Stimulated activated CD8-positive, alpha-beta memory T cell treated with anti-CD3 and anti-CD28 coated beads, Interleukin-7, amount 100 ng/mL, for 24 hours (primary cell): ENCODE data around the gene MED13L.
"Not testable (repeated sequence)": the region's sequence is repeated elsewhere in the genome, so short reads cannot be mapped to it uniquely, and the experiment has no call there.

Experiments
- DNase-seq: peaks from one replicate; pipeline ENCODE4 v3.0.0-alpha.2; 2020; ENCODE audit warnings: low read depth

MED13L gene

DNA sequence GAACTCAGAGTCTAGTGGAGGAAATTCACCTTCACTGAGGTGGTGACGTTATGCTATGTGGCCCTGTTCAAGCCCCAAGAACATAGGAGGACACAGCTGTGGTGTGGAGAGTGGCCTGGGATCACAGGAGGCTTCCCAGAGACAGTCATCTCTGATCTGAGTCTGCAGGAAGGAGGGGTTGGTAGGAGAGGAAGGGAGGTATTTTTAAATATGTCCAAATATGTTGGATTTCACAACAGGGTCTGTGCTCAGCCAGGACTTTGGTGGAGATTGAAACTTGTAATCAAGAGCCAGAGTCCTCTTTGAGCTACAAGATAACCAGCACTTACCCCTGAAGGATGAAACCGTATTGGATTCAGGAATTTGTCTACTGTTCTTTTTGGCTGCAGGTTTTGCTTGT, 26.4 kb upstream of the MED13L start:
- DNase-seq, result no peak

DNA sequence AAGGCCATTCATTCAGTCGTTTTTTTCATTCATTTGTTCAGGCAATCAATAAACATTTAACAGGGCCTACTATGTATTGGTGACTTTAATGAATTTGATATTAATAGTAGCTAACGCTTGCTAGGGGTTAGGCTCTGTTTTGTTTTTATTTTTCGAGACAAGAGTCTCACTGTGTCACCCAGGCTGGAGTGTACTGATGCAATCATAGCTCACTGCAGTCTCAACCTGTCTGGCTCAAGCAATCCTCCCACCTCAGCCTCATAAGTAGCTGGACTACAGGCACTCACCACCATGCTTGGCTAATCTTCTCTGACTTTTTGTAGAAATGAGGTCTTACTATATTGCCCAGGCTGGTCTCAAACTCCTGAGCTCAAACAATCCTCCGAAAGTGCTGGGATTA, 25.6 kb upstream of the MED13L start:
- DNase-seq, result no peak

DNA sequence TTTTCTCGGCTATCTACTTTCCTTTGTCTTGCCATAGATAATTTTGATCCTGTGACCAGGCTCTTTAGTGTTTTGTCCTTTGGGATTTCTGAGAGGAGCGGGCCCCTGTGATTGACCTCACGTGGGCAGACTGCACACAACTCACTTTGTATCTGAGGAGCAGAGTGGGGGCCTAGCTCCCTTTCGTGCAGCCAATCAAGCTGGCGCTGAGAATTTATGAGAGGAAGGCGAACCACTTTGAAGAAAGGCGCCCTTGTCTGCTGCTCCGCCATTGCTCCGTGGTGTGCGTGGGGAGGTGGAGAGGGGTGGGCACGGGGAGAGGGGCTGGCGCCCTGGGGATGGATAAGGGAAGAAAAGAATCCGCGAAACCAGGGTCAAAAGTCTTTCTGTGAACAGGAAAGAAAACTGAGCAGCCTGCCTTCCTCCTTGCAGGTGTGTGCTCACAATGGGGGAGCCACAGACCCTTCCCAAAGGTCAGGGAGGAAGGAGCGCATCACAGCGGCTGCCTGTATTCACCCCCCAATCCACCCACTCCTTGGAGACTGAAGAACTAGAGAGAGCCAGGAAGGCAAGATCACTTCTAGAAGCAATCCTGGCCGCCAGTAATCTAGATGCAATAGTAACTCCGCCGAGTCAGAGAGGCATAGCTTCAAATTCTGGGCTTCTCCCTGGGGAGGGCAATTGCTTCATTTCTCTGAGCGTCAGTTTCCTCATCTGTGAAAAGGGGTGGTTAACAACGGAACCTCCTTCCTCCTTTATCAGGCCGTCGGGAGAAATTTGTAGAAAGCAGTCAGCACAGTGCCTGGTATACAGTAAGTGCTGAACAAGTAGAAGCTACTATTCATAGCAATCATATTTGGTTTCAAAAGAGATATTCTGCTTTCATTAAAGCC, 24.9 kb upstream of the MED13L start:
- no peak for DNase-seq

DNA sequence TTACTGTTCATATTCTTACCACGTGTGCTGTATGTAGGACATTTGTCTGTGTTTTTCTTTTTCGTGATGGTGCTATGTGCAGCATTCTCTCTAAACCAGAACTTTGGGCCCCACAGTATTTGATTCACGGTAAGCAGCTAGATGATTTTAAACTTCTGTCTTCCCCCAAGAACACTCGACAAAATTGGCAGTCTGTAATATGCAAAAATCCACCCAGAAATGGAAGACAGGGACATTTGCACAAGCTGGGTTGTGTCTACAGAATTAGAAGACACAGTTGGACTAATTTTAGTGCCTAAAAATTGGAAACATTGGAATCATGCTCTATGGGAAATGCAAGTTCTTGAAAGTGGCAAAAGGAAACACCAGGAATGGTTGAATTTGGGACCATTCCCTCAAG, 24.1 kb upstream of the MED13L start:
- no peak for DNase-seq

DNA sequence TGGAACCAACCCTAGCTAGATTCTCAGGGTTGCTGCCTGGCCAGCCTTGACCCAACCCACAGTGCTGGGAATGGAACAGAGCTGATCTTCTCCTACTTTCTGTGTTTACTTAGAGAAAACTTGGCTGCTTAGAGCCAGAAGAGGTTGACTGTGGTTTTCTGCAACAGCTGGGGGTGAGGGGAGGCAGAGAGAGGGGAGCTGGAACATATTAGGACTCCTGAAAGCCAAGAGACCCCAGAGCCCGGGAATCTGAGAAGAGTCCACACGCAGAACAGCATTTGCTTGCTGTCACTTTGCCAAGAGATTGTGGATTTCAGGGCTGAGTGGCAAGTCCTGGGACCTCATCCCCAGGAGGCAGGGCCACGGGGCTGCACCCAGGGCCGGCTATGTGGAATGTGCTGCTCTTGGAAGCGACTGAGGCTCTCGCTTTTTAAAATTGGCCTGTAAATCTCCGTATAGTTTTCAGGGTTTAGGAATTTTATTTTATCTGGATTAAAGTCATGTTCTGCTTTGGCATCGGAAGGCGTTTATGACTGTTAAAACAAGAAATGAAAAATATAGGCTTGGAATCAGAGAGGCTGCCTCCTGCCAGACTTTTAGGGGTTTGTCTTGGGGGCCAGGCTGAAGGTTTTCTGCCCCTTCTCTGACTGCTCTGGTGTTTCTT, 22.3 kb upstream of the MED13L start:
- DNase-seq, result no peak

DNA sequence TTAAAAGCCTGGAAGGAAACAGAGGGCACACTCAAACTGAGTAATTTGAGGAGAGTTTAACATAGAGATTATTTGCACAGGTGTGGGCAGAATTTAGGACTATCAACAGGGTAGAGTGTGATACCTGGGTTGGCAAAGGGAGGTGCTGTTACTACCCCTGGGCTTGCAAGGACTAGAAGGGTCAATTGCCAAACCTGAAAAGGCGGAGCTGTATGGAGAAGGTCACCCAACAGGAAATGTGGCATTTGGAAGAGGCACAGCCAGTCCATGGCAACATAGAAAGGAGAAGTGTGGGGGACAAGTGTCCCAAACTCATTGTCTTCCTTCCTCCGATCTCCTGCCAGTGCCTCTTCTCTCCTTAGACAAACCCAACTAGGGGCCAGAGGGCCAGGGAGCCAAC, 21.6 kb upstream of the MED13L start:
- DNase-seq, result no peak

DNA sequence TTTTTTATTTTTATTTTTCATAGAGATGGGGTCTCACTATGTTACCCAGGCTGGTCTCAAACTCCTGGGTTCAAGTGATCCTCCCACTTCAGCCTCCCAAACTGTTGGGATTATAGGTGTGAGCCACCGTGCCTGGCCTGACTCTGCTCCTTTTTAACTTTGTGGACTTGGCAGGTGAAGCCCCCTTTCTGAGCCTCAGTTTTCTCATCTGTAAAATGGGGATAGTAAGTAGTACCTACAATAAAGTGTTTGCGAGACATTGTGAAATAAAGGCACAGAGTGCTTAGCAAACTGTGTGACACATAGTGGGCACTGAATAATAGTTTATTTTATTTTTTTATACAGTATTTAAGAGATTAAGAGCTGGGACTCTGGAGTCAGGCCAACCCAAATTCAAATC, 21.1 kb upstream of the MED13L start:
- no peak for DNase-seq

DNA sequence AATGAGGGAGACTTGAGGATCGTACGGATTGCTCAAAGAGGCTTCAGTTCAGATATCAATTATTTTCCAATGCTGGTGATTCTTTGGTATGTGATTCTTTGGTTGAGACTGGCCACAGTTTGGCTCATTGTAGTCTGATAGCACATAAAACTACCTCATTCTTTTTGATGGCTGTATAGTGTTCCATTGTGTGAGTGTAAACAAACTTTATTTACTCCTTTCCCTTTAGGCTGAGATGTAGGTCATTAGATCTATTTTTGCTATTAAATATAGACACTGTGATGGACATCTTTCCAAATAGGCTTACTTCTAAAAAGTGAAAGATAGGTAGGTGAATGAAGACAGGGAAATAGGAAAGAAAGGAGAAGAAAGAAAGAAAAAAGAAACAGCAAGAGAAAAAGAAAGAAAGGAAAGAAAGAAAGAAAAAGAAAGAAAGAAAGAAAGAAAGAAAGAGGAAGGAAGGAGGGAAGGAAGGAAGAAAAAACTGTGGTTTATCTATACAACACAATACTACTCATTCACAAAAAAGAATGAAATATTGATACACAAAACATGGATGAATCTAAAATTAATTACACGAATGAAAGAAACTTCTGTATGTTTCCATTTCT, 19.8 kb upstream of the MED13L start:
- no peak for DNase-seq

DNA sequence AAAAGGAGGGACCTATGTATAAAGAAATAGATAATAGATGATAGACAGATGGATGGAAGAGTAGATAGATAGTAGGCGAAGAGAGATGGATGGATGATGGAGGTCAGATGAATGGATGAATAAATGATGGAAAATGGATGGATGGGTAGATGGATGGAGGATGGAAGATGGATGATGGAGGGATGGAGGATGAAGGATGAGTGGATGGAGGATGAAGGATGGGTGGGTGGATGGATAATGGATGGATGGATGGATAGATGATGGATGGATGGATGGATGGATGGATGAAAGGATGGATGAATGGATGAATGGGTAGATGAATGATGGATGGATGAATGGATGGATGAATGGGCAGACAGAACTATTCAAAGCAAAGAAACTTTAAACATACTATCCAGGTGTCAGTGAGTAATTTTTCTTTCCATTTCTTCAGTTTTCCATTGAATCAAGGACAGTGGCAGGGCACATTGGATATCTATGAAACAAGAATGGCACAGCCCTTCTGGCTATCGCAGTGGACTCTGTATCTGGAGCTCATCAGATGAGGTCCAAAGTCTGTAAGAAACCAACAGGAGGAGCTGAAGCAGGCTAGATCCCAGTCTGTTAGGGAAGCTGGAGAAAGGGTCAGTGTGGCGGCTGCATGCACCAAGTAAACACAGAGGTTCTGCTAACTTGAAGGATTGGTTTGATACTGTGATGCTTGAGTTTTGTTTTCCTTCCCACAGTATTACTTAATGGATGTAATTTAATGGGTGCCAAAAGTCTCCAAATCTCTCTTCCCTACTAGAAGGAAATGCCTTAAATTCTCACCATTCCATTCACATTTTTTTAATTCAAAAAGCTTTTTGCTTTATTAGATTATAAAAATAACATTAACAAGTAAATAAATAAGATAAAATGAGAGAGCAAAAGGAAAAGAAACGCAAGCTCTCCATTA, 18.1 kb upstream of the MED13L start:
- no peak for DNase-seq

DNA sequence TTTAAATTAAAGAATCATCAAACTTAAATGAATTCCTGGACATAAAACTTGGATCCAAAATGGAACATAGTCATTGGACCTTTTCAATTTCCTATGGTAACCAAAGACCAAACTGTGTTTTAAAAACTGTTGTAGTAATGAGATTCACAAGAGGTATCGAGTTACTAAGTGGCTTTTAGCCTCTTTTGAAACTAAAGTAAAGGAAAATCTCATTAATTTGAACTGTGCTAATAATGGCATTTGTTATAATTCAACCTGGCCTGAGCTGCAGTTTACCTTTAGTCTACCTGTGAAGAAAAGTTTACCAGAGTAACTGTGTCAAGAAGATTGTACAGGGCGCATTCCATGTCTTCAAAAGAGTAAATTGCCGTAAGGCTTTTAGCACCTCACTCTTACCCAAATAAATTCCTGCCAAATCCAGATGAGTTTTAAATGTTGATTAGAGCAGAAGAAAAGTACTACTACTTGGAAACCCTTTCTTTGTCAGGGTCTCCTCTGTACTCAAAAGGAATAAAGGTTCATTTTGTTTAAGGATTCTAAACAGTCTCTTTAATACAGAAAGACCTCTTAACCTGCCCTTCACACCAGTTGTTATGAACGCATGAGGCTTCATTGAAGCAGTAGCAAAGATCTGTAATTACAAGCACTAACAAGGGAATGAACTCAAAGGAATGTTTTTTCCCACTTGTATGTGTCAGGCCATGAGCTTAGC, 17.1 kb upstream of the MED13L start:
- DNase-seq, result no peak

DNA sequence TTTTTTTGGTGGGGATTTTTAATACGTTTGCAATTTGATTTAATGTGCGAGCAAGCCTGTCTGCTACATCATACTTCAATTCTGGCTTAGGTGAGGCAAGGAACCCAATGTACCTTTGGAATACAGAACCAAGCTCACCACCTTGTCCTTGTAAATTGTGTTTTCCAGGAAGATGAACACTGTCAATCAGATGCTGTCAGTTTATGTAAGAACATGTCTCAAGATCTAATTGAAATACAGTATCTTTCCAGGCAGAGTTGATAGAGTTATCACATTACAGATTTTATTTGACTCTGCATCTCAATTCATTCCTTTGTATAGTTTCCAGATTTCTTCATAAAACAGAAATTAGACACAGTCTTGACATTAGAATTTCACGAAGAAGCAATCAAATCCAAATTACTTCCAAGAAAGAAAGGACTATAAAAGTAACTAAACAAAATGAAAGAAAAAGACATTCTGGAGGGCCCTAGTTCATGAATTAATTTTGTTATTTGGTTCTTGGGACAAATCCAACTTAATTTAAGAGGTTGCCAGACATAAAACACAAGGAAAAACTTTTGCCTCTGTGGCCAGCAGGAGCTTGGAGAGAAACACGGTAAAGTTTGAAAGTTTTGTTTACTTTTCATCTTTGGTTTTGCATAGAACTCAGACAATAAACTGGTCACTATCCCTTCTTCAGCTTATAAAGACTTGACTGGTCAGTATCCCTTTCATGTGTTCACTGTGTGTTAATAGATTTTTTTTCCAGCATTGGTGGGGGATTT, 16.4 kb upstream of the MED13L start:
- DNase-seq, result no peak

DNA sequence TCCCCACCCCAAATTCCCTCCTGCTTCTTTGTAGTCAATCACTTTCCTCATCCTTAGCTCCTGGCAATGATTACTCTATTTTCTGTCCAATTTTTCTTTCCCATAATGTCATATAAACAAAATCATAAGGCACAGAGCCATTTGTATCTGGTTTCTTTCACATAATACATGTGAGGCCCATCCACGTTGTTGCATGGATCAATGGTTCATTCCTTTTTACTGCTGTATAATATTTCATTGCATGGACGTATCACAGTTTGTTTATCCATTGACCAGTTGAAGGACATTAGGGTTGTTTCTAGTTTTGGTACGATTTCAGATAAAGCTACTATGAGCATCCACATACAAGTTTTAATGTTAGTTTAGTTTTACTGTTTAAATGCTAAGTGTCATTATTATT, 13.7 kb upstream of the MED13L start:
- no peak for DNase-seq

DNA sequence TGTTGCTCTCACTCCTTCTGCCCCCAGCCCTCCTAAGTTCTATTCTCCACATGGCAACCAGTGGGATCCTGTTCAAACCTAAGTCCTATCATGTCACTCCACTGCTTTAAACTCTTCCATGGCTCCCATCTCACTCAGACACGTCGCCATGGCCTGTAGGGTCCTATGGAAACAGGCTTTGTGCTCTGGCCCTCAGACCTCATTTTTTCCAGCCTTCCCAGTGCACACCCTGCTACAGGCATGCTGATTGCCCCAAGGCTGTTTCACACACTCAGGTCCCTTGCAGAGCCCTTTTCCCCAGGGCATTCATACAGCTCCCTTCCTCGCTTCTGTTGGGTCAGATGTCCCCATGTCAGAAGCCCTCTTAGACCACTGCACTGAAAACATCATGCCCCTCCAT, 11.2 kb upstream of the MED13L start:
- no peak for DNase-seq

DNA sequence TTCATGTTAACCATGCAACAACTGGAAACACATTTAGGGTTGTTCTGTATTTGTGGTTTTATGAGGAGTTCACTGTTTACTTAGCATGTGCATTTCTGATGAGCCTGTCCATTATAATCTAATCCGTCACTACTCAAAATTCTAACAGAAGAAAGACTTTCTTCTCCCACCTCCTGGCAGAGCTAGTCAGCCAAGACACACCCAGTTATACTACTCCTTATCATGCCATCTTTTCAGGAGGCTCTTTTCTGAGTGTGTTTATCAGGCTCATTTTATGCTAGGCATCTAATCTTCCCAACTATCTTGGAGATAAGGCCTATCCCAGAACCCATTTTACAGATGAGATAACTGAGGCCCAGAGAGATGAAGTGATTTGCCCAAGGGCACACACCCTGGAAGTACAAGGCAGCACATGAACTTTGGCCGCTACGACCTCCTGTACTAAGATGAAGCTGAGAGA, 10.4 kb upstream of the MED13L start:
- DNase-seq, result no peak

DNA sequence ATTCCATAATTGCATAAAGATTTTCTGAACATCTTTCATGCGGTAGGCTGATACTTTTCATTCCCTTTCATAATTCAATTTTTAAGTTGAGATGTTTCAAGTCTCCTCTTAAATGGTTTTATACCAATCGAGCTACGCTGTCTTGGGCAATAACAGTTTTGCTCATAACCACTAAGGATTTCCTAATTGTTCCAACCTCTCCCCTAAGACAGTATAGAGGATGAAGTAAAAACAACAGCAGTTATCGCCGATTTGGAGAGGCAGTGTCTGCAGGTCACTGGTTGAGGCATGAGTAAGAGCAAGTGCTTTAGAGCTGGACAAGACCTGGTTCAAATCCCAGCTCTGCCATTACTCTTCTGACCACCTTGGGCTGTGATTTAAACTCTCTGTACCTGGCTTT, 6.9 kb upstream of the MED13L start:
- no peak for DNase-seq

DNA sequence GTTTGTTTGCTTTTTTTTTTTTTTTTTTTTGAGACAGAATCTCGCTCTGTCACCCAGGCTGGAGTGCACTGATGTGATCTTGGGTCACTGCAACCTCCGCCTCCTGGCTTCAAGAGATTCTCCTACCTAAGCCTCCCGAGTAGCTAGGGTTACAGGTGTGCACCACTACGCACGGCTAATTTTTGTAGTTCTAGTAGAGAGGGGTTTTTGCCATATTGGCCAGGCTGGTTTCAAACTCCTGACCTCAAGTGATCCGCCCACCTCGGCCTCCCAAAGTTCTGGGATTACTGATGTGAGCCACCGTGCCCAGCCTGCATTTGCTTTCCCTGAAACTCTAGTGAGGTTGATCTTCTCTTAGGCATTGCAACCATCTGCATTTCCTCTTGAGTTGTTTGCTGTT, 6.4 kb upstream of the MED13L start:
- DNase-seq, result not testable (repeated sequence)

DNA sequence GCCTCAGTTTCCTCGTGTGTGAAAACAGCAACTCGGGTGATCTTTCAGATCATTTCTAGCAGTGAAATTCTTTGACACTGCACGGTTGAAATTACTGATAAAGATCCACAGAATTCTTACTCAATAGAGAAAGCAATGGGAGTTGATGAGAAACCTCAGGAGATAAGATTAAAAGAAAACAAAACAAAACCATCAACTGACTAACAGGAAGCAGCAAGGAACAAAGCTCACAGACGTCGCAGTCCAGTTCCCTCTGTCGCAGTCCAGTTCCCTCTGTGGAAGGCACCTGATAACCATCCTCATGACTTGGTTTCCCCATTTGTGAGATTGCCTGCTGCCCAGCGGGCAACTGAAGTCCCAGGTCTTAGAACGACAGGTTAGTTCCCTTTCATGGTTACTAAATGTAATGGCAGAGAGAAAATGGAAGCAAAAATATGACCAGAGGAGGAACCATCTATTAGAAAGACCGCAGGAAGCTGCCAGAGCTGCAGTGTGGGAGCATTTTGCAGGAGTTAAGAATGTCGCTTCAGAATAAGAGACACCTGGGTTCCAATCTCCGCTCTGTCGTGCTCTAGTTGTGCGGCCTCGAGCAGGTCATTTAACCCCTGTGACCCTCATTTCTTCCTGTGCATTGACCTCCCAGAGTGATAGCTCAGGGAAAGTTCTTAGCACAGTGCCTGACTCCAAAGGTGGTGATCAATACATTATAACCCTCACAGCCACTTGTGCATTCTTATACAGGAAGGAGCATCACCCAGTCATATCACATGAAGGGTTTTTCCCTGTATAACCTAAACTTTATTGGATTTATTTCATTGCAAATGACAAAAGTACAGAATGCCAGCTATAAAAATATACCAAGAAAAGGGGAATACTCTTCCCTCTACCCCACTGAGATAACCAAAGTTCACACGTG, 5.1 kb upstream of the MED13L start:
- no peak for DNase-seq

DNA sequence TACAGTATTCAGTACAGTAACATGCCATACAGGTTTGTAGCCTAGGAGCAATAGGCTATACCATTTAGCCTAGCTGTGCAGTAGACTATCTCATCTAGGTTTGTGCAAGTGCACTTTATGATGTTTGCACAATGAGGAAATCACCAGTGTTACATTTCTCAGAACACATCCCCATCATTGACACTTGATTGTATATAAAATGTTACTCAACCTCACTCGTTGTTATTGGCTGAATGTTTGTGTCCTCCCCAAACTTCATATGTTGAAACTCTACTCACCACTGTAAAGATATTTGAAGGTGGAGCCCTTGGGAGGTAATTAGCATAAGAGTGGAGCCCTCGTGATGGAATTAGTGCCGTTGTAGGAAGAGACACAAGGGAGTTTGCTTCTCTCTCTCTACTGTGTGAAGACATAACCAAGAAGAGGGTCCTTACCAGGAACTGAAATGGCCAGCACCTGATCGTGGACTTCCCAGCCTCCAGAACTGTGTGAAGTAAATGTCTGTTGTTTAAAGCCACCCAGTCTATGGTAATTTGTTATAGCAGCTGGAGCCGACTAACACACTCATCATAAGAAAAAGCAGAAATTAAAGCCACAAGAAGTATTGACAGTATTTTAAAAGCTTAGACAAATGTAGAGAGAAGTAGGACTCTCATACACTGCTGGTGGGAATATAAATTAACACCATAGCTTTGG, 3.2 kb upstream of the MED13L start:
- no peak for DNase-seq

DNA sequence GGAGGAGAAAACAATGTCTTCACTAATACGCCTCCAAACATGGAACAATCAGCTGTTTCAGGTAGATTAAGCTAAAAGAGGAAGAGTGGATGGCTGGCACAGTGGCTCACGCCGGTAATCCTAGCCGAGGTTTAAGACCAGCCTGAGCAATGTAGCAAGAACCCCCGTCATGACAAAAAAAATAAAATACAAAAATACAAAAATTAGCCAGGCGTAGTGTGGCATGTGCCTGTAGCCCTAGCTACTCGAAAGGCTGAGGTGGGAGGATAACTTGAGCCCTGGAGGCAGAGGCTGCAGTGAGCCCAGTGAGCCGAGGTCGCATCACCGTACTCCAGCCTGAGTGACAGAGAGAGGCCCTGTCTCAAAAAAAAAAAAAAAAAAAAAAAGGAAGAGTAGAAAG, 1.2 kb upstream of the MED13L start:
- no peak for DNase-seq
